HK-2 (cell line): ENCODE results near the gene GRAPL.
"Not testable (repeated sequence)": the region's sequence is repeated elsewhere in the genome, so short reads cannot be mapped to it uniquely, and the experiment has no call there.

Experiments used
- DNase-seq: peaks from one replicate; pipeline ENCODE4 v3.0.0-alpha.2; 2018; ENCODE audit not compliant: unreplicated experiment

Gene GRAPL

DNA sequence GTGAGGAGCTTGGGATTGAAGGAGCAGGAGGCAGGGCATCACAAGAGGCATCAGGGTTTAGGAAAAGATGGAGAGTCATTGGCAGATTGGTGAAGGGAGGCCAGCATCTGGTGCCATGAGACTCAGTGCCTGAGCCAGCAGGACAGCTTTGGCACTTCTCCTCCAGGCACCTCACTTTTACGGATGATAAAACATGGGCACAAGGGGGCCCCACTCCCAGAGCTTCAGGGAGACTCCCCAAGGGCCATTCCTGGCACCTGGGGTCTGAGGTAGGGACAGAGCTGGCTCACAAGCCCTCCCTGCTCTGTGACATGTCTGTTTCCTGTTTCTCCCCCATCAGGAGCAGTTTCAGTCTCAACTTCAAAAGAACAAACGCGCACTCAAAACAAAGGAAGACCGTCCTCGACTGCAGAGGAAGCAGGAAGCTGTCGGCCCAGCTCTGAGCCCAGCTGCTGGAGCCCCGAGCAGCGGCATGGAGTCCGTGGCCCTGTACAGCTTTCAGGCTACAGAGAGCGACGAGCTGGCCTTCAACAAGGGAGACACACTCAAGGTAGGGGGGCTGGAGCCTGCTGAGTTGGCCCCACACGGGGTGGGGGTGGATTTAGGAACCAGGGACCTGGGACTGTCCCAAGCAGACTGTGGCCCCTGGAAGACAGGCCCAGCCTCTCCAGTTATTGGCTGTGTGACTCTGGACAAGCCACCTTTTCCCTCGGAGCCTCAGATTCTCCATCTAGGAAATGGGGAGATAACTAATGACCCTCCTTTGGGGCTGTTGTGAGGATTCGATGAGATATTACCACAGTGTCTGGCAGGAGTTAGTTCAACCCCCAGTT lies at the start of gene GRAPL:
GRAPL (plus strand) TSS at position 442 of the 833 bp plus-strand sequence; CDS start at position 473, 31 bp downstream.
- DNase-seq: not testable (repeated sequence)

GRCh38 chr17:19088804-19089685 lies 38.3 kb upstream of the GRAPL start:
- DNase-seq: not testable (repeated sequence)

DNA sequence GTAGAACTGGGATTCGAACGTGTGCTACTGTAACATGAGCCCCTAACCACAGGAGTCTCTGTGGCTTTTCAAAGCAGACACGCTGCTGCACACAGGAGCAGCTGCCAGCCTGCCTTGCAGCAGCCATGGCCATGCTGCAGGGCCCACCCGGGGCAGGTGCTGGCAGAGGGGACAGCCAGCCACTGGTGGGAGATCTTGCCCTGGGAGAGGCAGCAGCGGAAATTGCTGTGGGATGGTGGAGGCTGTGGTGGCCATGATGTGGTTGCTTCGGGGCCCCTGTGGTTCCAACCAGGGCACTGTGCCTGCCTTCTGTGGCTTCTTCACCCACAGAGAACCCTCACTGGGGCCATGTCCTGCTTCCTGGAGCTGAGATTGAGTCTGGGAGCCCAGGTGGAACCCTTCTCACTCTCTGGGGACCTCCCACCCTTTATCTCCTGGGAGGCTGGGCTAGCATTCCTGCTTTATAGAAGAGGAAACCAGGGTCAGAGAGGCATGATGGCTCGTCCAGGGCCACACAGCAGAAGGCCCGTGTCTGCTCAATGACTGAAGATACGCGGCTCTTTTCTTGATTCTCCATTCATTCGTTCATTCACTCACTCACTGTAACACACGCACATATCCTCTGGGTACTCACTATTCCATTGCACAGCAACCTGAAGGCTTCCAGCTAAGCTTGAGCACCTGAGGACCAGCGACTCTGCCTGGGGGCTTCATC lies 37.2 kb upstream of the GRAPL start:
- DNase-seq: not testable (repeated sequence)

DNA sequence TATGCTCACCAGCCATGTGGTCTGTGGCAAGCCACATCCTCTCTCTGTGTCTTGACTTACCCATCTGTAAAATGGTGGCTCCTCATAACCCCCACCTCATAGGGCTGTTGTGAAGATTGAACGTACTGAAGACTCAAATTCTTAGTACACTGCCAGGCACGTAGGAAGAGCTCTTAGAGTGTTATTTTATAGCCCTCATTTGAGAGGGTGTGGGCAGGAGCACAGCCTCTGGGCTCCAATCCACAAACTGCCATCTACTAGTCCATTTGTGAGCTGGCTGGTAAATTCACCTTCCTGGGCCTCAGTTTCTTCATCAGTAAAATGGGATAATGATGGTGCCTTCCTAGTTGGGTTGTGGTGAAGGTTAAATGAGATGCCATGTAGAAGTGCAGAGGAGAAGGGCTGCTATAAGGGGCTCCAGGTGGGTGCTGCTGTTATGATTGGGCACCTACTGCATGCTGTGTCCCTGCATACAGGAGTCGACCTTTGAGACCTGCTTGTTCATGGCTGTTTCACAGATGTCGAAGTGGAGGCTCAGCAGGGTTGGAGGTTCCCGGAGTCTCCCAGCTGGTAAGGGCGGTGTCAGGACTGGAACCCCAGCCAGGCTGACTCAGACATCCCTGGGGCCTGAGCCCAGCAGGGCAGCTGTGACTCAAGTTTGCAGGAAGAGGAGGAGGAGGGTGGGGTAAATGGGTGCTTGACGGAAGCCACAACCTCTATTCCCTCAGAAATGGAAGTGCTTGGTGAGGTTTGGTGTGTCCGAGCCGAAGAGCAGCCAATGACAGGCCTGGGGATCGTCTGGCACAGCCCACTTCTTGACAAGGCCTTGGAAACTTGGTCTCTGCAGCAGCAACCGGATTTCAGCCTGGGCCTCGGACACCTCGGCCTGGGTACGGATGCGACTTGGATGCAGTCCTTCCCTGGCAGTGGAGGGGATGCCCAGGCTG lies 34.4 kb upstream of the GRAPL start:
- not testable (repeated sequence) for DNase-seq

- not testable (repeated sequence) for DNase-seq
Measured at GRCh38 chr17:19093684-19094438, 33.5 kb upstream of the GRAPL start.

DNA sequence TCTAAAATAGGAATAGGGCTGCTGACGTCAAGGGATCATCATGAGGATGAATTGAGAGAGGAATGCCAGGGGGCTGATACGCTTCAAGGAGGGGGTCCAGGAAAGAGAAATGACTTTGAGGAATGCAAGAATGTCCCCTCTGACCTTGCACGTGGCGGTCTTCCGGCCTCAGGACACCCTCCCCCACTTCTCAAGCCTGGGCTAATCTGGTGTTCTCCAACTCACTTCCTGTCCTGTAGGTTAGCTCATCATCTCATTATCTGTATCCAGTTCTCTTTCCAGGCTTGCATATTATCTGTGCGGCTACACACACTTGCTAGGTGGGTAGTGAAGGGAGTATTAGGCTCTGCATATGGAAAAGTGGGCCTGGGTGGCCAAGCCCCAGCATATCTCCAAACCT lies 18.9 kb upstream of the GRAPL start:
- DNase-seq: not testable (repeated sequence)

- not testable (repeated sequence) for DNase-seq
Measured at GRCh38 chr17:19110189-19111097, 16.9 kb upstream of the GRAPL start.

DNA sequence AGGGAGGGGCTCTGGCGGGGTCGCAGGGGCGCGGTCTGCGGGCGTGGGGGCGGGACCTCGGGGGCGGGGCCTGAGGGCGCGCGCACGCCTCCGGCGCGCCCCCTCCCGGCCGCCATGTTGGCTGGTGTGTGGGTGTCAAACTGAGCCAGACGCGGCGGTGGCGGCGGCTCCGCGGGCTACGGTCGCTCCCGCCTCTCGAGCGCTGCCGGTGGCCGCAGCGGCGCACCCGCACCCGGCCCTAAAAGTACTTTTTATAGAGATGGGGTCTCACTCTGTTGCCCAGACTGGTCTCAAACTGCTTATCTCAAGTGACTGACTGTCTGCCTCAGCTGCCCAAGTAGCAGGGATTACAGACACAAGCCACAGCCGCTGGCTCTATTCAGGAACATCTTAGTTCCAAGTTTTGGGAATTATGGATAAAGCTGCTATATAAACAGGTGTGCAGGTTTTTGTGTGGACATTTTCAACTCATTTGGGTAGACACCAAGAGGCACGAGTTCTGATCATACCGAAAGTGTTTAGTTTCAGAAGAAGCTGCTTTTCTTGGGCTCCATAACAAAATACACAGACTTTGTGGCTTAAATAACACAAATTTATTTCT lies 16.2 kb upstream of the GRAPL start:
- peak; percentile 13 for DNase-seq

GRCh38 chr17:19111801-19112458 lies 15.5 kb upstream of the GRAPL start:
- peak; percentile 73 for DNase-seq

- not testable (repeated sequence) for DNase-seq
Measured at GRCh38 chr17:19112459-19112826, 14.9 kb upstream of the GRAPL start.

- not testable (repeated sequence) for DNase-seq
Measured at GRCh38 chr17:19118695-19119094, 8.7 kb upstream of the GRAPL start.

- not testable (repeated sequence) for DNase-seq
Measured at GRCh38 chr17:19125289-19125688, 2.1 kb upstream of the GRAPL start.

DNA sequence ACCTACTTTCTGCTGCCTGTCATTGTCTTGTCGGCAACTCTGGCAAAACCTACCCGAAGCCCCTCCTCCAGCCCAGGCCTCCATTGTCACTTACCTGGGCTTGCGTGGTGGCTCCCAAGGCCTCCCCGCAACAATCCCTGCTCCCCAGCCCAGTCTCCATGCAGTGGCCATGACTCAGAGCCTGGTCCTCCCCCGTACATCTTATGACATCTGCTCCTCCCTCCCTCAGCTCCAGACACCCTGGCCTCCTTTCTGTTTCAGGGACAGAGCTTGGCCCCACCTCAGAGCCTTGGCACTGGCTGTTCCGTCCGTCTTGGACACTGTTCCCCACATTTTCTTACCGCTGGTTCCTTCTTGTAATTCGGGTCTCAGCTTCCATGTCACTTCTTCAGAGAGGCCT lies 2.1 kb downstream of the GRAPL start:
- not testable (repeated sequence) for DNase-seq

DNA sequence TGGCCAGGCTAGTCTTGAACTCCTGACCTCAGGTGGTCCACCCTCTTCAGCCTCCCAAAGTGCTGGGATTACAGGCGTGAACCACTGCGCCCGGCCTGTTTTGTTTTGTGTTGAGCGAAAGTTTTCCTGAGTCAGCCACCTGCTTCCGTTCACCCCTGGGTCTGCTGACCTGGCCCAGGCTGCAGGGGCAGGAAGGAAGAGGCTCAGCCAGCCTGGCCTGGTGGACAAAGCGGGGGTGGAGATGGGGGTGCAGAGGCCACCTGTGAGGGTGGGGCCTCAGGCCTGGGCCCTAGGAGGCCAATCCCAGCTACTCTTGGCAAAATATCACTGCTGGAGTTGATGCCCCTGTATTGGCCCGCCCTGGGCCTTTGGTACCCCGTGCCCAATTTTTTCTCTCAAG lies 3.7 kb downstream of the GRAPL start:
- DNase-seq: not testable (repeated sequence)

DNA sequence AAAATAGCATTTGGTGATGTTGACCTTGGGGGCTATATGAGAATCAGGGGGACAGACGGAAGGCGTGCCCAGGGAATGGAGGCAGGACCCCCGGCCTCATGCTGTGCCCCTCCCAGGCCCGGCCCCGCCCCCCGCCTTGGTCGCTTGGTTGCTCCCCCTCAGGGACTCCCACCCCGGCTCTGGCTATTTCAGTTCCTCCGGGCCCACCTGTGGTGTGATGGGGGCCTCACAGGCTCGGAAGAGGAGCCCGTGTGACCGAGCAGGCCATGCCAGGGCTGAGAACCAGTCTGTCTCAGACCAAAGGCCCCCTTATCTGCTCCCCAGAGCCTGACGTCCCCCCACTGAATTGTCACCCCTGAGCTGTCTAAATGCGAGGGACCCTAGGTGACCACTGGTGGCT lies 4.4 kb downstream of the GRAPL start:
- not testable (repeated sequence) for DNase-seq

GRCh38 chr17:19133793-19134192 lies 6.4 kb downstream of the GRAPL start:
- not testable (repeated sequence) for DNase-seq

DNA sequence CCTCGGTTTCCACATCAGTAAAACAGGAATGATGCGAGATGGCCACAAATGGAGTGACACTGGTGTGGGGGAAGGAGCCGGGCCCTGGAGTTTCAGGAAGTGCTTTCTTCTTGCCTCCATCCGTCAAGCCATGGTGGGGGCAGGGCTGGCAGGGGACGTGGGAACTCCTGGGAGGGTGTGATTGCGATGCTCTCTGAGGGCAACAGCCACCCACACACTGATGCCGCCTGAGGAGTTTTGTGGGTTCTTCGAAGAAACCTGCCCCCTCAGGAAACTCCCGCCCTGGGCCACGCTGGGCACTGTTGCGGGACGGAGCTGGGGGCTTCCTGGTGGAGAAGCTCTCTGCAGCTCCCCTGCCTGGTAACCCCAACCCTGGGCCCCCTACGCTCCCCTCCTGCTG lies 8.0 kb downstream of the GRAPL start:
- not testable (repeated sequence) for DNase-seq

DNA sequence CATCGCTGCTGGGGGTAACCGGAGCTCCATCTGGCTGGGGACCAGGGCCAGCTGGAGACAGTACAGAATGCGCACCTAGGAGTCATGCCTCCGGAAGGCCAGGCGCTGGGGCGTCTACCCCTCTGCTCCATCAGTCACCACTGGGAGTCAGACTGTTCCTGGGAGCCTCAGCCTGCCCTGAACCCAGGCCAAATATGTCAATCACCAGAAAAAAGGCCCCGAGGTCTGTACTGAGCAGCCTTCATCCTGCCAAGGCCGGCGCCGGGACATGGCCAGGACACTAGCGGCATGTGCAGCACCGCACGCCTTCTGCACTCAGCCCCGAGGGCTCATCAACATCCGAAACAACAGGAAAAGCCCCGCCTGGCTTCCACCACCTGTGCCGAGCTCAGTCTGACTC lies 8.7 kb downstream of the GRAPL start:
- not testable (repeated sequence) for DNase-seq
